ENCODE measurements around the gene SMAP2. TPM values are rescaled to one million over a fixed set of nuclear protein-coding genes. Genes with fewer than 3 reads are reported as not detected.

Gene SMAP2
- polyA plus RNA-seq, 1 donor (not counting 4 experiments of a cell fraction or from before 2014, with no cell fraction given): 13.2 TPM

- no peaks in the 10 kb centered on the region for H3K79me2 ChIP-seq (ENCODE audit: control insufficient read depth, insufficient read depth, low read length)
- H4K20me1 ChIP-seq (ENCODE audit: control insufficient read depth, extremely low read depth, insufficient read depth, low read length): no peaks in the 10 kb centered on the region
- no peaks in the 10 kb centered on the region for H3K36me3 ChIP-seq (ENCODE audit: control insufficient read depth in 2 of 2, extremely low read depth in 1 of 2, insufficient read depth in 2 of 2, low read length in 2 of 2)
- DNase-seq (ENCODE audit: low read depth, low spot score) (no peak), FAIRE-seq (no peak)
- no peak overlapping the region for H3K4me2 ChIP-seq (ENCODE audit: control insufficient read depth, extremely low read depth, insufficient read depth, low read depth, low read length)
- H3K27ac ChIP-seq (ENCODE audit: control insufficient read depth, insufficient read depth, low read length): no peak overlapping the region
- no peak overlapping the region for H3K9ac ChIP-seq (ENCODE audit: control insufficient read depth, extremely low read depth, insufficient read depth, low read length)
- no peak overlapping the region for H2AFZ ChIP-seq (ENCODE audit: control insufficient read depth, low read length)
- no peaks in the 10 kb centered on the region for H3K9me3 ChIP-seq (ENCODE audit: control insufficient read depth, low read depth, low read length)
- dilution Hi-C loops (cut with MboI; ENCODE audit: extremely low pct_ligation_motif_present, low sequenced_read_pairs): no loop called here
- no peaks in the 10 kb centered on the region for H3K4me1 ChIP-seq (ENCODE audit: control insufficient read depth, extremely low read depth, insufficient read depth, low read length)
- TF ChIP-seq CTCF (optimal IDR thresholded peaks at IDR 0.05 in 1 of 3, IDR thresholded peaks at IDR 0.05 in 1 of 3, conservative IDR thresholded peaks at IDR 0.05 in 1 of 3; ENCODE audit: extremely low read depth in 1 of 3, insufficient read depth in 2 of 3, low read length in 3 of 3) (no peak), EZH2 (IDR thresholded peaks at IDR 0.05; ENCODE audit: low read length) (no peak)
- H3K9me1 ChIP-seq (ENCODE audit: control insufficient read depth, extremely low read depth, insufficient read depth, low read length): no peaks in the 10 kb centered on the region
- H3K4me3 ChIP-seq (ENCODE audit: control insufficient read depth in 2 of 3, extremely low read depth in 1 of 3, insufficient read depth in 2 of 3, low read depth in 1 of 3, low read length in 3 of 3): no peak overlapping the region
- H3K27me3 ChIP-seq (ENCODE audit: control insufficient read depth, extremely low read depth, insufficient read depth, low read length): no peaks in the 10 kb centered on the region
Observed at GRCh38 chr1:40360631-40361030, 12.9 kb upstream of the SMAP2 start.

- Histone ChIP-seq H2AFZ (ENCODE audit: control insufficient read depth, low read length) (no peak overlapping the region), H4K20me1 (ENCODE audit: control insufficient read depth, extremely low read depth, insufficient read depth, low read length) (no peaks in the 10 kb centered on the region), H3K9me3 (ENCODE audit: control insufficient read depth, low read depth, low read length) (no peaks in the 10 kb centered on the region), H3K27me3 (ENCODE audit: control insufficient read depth, extremely low read depth, insufficient read depth, low read length) (no peaks in the 10 kb centered on the region), H3K4me3 (ENCODE audit: control insufficient read depth in 2 of 3, extremely low read depth in 1 of 3, insufficient read depth in 2 of 3, low read depth in 1 of 3, low read length in 3 of 3) (no peak overlapping the region), H3K4me2 (ENCODE audit: control insufficient read depth, extremely low read depth, insufficient read depth, low read depth, low read length) (no peak overlapping the region), H3K4me1 (ENCODE audit: control insufficient read depth, extremely low read depth, insufficient read depth, low read length) (no peaks in the 10 kb centered on the region), H3K9ac (ENCODE audit: control insufficient read depth, extremely low read depth, insufficient read depth, low read length) (no peak overlapping the region), H3K9me1 (ENCODE audit: control insufficient read depth, extremely low read depth, insufficient read depth, low read length) (no peaks in the 10 kb centered on the region), H3K36me3 (ENCODE audit: control insufficient read depth in 2 of 2, extremely low read depth in 1 of 2, insufficient read depth in 2 of 2, low read length in 2 of 2) (no peaks in the 10 kb centered on the region), H3K79me2 (ENCODE audit: control insufficient read depth, insufficient read depth, low read length) (no peaks in the 10 kb centered on the region), H3K27ac (ENCODE audit: control insufficient read depth, insufficient read depth, low read length) (no peak overlapping the region)
- dilution Hi-C loops (cut with MboI; ENCODE audit: extremely low pct_ligation_motif_present, low sequenced_read_pairs): no loop called here
- TF ChIP-seq EZH2 (IDR thresholded peaks at IDR 0.05; ENCODE audit: low read length): no peak
- TF ChIP-seq CTCF (optimal IDR thresholded peaks at IDR 0.05 in 1 of 3, IDR thresholded peaks at IDR 0.05 in 1 of 3, conservative IDR thresholded peaks at IDR 0.05 in 1 of 3; ENCODE audit: extremely low read depth in 1 of 3, insufficient read depth in 2 of 3, low read length in 3 of 3): no peak
- DNase-seq (ENCODE audit: low read depth, low spot score): no peak
- FAIRE-seq: no peak
Observed at GRCh38 chr1:40361201-40361600, 12.3 kb upstream of the SMAP2 start.

Data from keratinocyte (primary cell).